PFSK-1 (cell line): ENCODE measurements around the gene NHERF2.

Experiments
- FOXP2 ChIP-seq: optimal IDR thresholded peaks from 2 replicates; pipeline ENCODE3; 2011; ENCODE audit warnings: borderline replicate concordance, control low read depth, inconsistent platforms; ENCODE audit not compliant: insufficient read depth; ENCODE audit errors: extremely low read length, extremely low read depth
- POLR2AphosphoS5 ChIP-seq: IDR thresholded peaks from 2 replicates; pipeline ENCODE4 v1.6.1; 2012; ENCODE audit warnings: low read depth, mild to moderate bottlenecking, control low read depth, low read length, moderate library complexity
- SIN3A ChIP-seq: IDR thresholded peaks from 2 replicates; pipeline ENCODE4 v1.6.1; 2012; ENCODE audit warnings: mild to moderate bottlenecking, low read length, moderate library complexity, borderline replicate concordance; ENCODE audit not compliant: insufficient read depth
- TAF1 ChIP-seq: IDR thresholded peaks from 2 replicates; pipeline ENCODE4 v1.6.1; 2012; ENCODE audit warnings: low read length, control low read depth, borderline replicate concordance; ENCODE audit not compliant: insufficient read depth

DNA sequence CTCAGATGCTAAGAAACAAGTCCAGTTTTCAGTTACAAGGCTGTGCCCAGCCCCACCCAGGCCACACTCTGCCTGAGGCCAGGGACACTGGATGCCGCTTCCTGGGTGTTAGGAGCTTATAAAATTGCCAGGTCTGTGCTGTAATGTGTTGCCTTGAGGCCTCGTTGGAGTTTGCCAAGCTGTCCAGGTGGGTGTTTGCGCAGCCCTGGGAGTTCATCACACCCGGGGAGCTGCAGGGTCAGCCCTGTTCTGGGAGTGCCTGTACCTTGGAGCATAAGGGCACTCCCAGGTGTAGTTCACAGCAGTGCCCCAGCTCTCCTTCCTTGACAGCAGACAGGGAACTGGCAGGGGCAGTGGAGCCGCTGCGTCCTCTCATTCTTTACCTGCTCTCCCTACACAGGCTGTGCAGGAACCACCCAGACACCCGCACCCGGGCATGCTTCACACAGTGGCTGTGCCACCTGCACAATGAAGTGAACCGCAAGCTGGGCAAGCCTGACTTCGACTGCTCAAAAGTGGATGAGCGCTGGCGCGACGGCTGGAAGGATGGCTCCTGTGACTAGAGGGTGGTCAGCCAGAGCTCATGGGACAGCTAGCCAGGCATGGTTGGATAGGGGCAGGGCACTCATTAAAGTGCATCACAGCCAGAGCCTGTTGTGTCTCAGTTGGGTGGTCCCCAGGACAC, 41.1 kb upstream of the NHERF2 start:
- TF ChIP-seq FOXP2 (no peak), POLR2AphosphoS5 (no peak), SIN3A (no peak), TAF1 (no peak)
